Measurements from ENCODE around the gene PLCB1. TPM values are rescaled to one million over a fixed set of nuclear protein-coding genes. Genes with fewer than 3 reads are reported as not detected.

The PLCB1 gene
- total and polyA plus RNA-seq, 4 donors, result 1.6 to 43.8 (median 6.1) TPM

- WGBS, 2 donors, result 79 to 84% methylated on average over 4 of the region's 4 CpGs
- H3K9me3 ChIP-seq (ENCODE audit: control insufficient read depth in 4 of 4, insufficient read depth in 3 of 4, low read length in 3 of 4), result no peaks in the 10 kb centered on the region
- TF ChIP-seq CTCF (IDR thresholded peaks at IDR 0.05; ENCODE audit: control extremely low read depth, extremely low read depth), result no peak
- H3K36me3 ChIP-seq (ENCODE audit: control insufficient read depth in 4 of 4, insufficient read depth in 4 of 4, low read length in 4 of 4), result no peaks in the 10 kb centered on the region
- no peaks in the 10 kb centered on the region for H3K27me3 ChIP-seq (ENCODE audit: control insufficient read depth in 3 of 3, insufficient read depth in 3 of 3, low read length in 2 of 3)
- ATAC-seq (ENCODE audit: insufficient read depth, low FRiP score) (no peak), DNase-seq (no peak)
- H3K4me1 ChIP-seq (ENCODE audit: control insufficient read depth in 5 of 5, insufficient read depth in 5 of 5, low read length in 5 of 5), result peaks cover 0 to 2% (median 0%) of the 10 kb centered on the region in 5 donors
- no peak overlapping the region for H3K9ac ChIP-seq (ENCODE audit: insufficient read depth in 1 of 2, low read length in 2 of 2)
- H3K4me3 ChIP-seq, result no peak overlapping the region
- H3K27ac ChIP-seq (ENCODE audit: low read depth in 1 of 2, low read length in 1 of 2), result no peak overlapping the region
Observed at GRCh38 chr20:8807480-8808201, 675.6 kb downstream of the PLCB1 start.

- Histone ChIP-seq H3K4me3 (no peak overlapping the region), H3K27ac (ENCODE audit: low read depth in 1 of 2, low read length in 1 of 2) (no peak overlapping the region), H3K4me1 (ENCODE audit: control insufficient read depth in 5 of 5, insufficient read depth in 5 of 5, low read length in 5 of 5) (peaks cover 0 to 2% (median 0%) of the 10 kb centered on the region in 5 donors), H3K9ac (ENCODE audit: insufficient read depth in 1 of 2, low read length in 2 of 2) (no peak overlapping the region), H3K27me3 (ENCODE audit: control insufficient read depth in 3 of 3, insufficient read depth in 3 of 3, low read length in 2 of 3) (no peaks in the 10 kb centered on the region), H3K36me3 (ENCODE audit: control insufficient read depth in 4 of 4, insufficient read depth in 4 of 4, low read length in 4 of 4) (no peaks in the 10 kb centered on the region), H3K9me3 (ENCODE audit: control insufficient read depth in 4 of 4, insufficient read depth in 3 of 4, low read length in 3 of 4) (no peaks in the 10 kb centered on the region)
- 45 to 57% methylated on average over 5 of the region's 5 CpGs for WGBS, 2 donors
- DNase-seq (no peak), ATAC-seq (ENCODE audit: insufficient read depth, low FRiP score) (no peak)
- TF ChIP-seq CTCF (IDR thresholded peaks at IDR 0.05; ENCODE audit: control extremely low read depth, extremely low read depth), result no peak
Observed at GRCh38 chr20:8808202-8808535, 676.1 kb downstream of the PLCB1 start.

DNA sequence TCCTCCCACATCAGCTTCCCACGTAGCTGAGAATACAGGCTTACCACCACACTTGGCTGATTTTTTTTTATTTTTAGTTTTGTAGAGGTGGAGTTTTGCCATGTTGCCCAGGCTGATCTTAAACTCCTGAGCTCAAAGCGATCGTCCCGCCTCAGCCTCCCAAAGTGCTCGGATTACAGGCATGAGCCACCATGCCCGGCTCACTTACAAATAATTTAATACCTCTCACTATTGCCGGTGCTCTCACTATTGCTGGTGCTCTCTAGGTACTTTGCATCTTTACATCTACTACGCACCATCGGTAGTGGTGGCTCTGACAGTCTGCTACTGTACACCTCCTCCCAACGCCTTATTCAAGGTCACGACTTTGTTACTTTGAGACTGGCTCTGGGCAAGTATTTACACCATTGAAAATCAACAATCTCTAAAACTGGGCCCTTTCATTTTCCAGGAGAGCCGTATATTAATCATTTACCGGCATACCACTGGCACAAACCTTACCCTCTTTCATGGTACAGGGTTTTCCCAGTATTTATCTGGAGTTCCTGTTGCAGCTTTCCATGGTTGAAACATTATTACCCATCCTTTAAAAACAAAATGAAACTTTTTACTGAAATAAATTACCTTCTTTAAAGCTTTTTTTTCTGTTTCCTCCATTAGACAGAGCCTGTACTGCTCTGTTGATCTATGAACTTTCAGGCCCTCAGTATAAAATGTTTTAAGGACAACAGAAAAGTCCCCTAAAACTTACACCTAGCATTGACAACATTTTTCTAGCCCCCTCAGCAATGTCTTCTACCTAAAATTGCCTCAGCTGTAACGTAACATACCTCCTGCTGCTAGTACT, 677.3 kb downstream of the PLCB1 start:
- TF ChIP-seq CTCF (IDR thresholded peaks at IDR 0.05; ENCODE audit: control extremely low read depth, extremely low read depth), result no peak
- Histone ChIP-seq H3K27ac (ENCODE audit: low read depth in 1 of 2, low read length in 1 of 2) (no peak overlapping the region), H3K4me1 (ENCODE audit: control insufficient read depth in 5 of 5, insufficient read depth in 5 of 5, low read length in 5 of 5) (peaks cover 0 to 2% (median 0%) of the 10 kb centered on the region in 5 donors), H3K36me3 (ENCODE audit: control insufficient read depth in 4 of 4, insufficient read depth in 4 of 4, low read length in 4 of 4) (no peaks in the 10 kb centered on the region), H3K27me3 (ENCODE audit: control insufficient read depth in 3 of 3, insufficient read depth in 3 of 3, low read length in 2 of 3) (no peaks in the 10 kb centered on the region), H3K4me3 (no peak overlapping the region), H3K9ac (ENCODE audit: insufficient read depth in 1 of 2, low read length in 2 of 2) (no peak overlapping the region), H3K9me3 (ENCODE audit: control insufficient read depth in 4 of 4, insufficient read depth in 3 of 4, low read length in 3 of 4) (no peaks in the 10 kb centered on the region)
- WGBS, 2 donors, result 78 to 91% methylated on average over 14 of the region's 14 CpGs
- DNase-seq (peak in 1 of 3 donors; percentile 28), ATAC-seq (ENCODE audit: insufficient read depth, low FRiP score) (no peak)
